ENCODE data around the gene GALK1.
"Not testable (repeated sequence)": the region's sequence is repeated elsewhere in the genome, so short reads cannot be mapped to it uniquely, and the experiment has no call there.

GALK1 gene

DNA sequence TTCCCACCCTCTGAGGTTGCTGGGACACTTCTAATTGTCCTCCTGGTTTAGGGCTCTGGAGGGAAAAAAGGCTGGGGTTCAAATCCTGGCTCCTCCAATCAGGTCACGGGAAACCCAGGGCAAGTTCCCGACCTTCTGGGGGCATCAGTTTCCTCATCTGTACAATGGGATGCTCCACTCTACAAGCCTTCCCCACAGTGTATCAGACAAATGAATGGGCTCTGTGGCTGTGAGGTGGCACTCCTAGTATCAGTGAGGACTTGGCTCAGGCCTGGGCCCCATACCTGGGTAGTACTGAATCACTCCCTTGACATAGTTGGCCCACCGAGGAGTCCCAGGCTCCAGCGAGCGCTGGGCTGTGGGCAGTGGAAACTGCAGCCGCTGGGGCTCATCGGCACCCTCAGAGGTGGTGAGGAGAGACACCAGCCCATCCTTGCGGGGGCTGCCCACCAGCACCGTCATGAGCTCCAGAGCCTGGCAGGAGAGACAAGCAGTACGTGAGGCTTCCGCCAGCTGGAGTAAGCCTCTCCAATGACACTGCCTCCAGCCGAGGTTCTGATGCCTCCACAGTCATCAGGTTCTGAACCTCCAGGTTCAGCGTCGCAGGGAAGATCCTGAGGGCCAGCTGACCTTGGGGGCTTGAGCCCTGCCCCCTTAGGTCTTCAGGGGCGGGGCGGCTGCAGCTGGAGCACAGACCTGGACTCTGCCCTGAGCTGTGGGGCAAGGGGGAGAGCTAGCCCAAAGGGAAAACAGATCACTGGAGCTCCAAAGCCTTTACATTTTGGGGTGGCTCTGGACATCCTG is 1.2 kb downstream of the GALK1 start:
- no peak for DNase-seq

DNA sequence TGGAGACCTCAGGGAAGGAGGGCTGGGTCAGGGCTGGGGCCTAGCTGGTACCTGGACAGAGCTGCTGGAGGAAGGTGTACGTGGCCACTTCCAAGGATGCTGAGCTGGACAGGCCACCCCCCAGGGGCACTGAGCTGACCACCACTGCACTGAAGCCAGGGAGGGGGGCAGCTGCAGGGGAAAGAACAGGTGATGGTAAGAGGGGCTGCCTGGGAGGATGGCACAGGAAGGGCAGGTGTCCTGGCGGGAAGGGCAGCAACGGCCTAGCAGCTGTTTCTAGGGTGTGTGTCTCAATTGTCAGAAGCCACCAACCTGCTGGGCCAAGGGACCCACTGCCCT is 1.8 kb downstream of the GALK1 start:
- no peak for DNase-seq

GRCh38 chr17:75762513-75763268 is 2.3 kb downstream of the GALK1 start:
- DNase-seq: no peak

GRCh38 chr17:75759978-75760640 is 4.9 kb downstream of the GALK1 start:
- DNase-seq: not testable (repeated sequence)

GRCh38 chr17:75759457-75759856 is 5.5 kb downstream of the GALK1 start:
- no peak for DNase-seq

DNA sequence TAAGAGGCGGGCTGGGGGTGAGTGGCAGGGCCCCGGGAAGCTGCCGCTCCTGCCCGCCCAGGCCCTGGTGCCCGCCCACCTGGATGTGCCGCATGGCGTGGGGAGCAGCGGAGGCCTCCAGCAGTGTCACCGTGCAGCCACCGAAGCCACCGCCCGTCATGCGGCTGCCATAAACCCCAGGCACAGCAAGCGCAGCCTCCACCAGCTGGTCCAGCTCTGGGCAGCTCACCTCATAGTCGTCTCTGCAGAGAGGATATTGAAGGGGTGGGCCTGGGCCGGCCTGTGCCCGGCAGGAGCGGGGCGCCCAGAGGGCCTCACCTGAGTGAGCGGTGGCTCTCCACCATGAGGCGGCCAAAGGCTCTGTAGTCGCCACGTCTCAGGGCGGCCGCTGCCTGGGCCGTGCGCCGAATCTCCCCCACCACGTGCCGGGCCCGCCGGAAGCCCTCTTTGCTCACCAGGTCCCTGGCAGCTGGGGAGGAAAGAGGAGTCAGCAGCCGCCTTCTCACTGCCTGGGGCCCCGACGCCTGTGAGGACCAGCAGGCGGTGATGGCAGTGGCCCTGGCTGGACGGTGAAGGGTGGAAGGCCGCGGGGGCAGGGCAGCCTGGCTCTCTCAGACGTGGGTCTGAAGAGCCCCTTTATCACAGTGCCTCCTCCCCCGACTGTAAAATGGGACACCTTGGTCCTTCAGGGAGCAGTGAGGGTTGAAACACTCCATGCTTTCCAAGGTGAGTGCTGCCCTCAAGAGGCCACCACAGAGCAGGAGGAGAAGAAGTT is 6.7 kb downstream of the GALK1 start:
- no peak for DNase-seq

- no peak for DNase-seq
These were observed 7.8 kb downstream of the GALK1 start for GRCh38 chr17:75757086-75757681.

GRCh38 chr17:75756451-75757085 is 8.4 kb downstream of the GALK1 start:
- no peak for DNase-seq

- no peak for DNase-seq
These were observed 9.0 kb downstream of the GALK1 start for GRCh38 chr17:75755990-75756389.

GRCh38 chr17:75755205-75755901 is 9.6 kb downstream of the GALK1 start:
- no peak for DNase-seq

DNA sequence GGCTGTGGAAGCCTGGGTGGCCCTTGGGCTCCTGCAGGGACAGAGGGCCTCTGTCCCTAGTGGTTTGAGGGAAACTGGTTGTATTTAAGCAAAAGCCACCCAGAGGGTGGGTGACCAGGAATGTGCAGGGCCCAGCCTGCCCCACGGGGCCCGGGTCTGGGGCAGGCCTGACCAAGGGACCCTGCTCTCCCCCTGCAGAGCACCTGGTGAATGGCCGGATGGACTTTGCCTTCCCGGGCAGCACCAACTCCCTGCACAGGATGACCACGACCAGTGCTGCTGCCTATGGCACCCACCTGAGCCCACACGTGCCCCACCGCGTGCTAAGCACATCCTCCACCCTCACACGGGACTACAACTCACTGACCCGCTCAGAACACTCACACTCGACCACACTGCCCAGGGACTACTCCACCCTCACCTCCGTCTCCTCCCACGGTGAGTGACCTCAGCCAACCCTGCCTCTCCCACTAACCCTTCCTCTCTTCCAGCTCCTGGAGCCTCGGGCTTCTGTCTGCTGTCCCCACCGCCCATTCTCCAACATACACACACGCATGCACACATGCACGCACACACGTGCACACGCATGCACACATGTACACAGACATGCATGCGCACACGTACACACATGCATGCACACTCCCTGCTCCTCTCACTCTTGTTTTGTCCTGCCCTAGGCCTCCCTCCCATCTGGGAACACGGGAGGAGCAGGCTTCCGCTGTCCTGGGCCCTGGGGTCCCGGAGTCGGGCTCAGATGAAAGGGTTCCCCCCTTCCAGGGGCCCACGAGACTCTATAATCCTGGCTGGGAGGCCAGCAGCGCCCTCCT is 10.4 kb downstream of the GALK1 start:
- DNase-seq: no peak

DNA sequence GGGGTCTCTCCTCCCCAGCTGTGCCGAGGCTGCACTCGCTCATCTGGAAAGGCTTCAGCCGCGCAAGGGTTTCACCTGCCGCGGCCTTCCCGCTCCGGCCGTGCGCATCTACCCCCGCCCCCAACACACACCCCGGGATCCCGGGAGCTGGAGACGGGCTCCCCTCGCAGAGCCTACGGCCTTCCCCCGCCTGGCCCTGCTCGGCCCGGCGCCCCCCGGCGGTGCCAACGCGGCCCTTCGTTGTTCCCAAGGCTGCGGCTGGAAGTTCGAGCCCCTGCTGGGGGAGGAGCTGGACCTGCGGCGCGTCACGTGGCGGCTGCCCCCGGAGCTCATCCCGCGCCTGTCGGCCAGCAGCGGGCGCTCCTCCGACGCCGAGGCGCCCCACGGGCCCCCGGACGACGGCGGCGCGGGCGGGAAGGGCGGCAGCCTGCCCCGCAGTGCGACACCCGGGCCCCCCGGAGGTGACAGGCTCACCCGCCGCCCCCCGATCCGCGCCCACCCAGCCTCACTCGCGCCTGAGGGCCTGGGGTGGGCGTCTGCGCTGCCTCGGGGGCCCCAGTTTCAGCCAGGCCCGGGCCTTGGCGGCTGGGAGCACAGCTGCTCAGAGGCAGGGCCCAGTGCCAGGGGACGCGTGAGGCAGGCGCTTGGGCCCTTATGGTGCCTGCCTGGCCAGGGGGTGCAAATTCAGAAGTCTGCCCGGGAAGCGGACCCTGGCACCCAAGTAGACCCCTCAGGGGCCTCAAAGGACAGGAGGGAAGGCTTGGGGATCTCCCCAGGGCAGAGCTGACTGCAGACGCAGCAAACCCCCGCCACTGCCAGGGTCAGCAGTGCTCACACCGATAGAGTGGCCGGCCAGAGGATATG is 11.2 kb downstream of the GALK1 start:
- no peak for DNase-seq

DNA sequence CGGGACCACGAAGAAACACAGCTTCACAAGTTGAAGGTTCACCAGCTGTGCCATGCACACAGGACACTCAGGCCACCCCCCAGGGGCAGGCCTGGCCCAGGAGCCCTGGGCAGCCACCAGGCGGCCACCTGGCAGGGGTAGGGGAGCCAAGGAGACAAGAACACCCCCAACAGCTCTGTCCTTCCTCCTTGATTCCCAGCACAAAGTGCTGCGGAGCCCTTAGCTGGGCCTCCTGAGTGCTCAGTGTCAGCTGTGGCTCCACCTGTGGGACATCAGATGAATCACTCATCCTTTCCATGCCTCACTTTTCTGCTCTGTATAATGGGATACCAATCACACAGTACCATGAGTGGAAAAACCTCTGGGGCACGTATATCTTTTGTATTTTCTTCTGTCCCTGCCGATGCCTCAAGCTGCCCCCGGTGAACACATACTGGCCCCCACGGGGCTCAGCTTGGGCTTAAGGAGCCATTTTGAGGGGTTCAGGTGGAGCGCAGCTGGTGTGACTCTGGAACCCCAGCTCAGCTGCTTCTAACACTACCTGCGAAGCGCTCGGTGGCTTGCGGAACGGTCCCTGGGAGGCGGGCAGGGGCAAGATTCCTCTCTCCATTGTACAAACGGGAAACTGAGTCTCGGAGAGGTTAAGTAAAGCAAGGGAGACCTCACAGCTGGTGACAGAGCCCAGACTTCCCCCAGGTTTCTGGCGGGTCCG is 12.0 kb downstream of the GALK1 start:
- no peak for DNase-seq

DNA sequence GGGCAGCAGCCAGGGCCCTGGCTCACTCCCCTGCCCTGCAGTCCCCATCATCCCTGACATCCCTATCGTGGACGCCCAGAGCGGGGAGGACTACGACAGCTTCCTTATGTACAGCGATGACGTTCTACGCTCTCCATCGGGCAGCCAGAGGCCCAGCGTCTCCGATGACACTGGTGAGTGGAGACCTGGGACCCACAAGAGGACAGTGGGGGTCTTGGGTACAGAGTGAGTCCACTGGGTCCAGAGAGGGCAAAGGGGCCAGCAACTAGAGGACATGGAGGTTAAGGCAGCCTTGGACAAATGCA is 12.6 kb downstream of the GALK1 start:
- DNase-seq: no peak

- DNase-seq: no peak
These were observed 13.2 kb downstream of the GALK1 start for GRCh38 chr17:75751676-75752404.

DNA sequence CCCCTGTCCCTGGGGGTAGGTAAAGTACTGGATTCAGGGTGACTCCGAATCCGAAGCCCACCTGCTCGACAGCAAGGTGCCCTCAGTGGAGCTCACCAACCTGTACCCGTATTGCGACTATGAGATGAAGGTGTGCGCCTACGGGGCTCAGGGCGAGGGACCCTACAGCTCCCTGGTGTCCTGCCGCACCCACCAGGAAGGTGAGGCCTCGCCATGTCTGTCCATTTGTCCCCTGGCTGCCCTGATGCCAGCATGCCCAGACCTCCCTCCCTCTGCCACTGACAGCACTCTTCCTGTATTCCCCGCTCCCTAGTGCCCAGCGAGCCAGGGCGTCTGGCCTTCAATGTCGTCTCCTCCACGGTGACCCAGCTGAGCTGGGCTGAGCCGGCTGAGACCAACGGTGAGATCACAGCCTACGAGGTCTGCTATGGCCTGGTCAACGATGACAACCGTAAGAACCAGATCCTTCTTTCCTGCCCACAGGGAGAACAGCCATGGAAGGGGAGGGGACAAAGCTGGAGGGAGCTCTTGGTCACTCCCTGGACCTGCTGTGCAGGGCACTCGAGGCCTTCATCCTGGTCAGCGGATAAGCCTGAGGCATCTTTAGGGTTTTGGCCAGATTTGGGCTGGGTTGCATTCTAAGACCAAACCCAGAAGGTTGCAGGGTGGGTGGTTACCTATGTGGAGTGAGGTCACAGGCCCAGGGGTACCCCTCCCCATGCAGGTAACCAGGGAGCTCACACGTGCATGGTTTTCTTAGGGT is 14.2 kb downstream of the GALK1 start:
- DNase-seq: no peak

DNA sequence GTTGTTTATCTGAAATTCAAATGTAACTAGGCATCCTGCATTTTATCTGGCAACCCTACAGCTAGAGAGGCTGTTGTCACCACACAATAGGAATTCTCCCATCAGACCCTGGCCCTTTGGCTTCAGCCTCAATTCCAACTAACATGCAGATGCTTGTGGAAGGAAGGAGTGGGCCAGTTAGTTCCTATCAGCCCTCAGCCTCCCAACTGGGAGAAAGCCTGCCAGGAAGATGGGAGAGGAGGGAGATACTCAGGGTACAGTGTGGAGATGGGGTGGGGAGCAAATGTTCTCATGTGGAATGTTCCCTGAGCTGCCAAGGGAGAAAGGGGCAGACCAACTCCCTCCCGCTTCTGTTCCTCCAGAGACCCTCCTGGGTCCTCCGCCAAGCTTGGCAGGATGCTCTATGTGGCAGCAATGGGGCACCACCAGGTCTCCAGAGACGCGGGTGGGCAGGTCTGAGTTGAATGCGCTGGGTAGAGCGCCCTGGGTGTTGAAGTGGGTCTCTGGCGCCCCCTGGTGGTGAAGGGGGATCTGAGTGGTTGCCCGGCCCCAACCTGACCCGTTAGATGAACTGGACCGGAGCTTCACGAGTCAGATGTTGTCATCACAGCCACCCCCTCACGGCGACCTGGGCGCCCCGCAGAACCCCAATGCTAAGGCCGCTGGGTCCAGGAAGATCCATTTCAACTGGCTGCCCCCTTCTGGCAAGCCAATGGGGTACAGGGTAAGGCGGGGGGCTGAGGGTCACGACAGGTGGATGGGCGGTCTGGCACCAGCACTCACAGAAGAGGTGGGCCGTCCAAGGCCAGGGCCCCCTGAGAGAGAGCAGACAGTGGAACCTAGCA is 15.2 kb downstream of the GALK1 start:
- peak; percentile 56 for DNase-seq
